HepG2 (cell line): ENCODE measurements around the gene PLA2G12A. TPM values are rescaled to one million over a fixed set of nuclear protein-coding genes. Genes with fewer than 3 reads are reported as not detected.

ENCODE experiments used
- CREB3 ChIP-seq: sonication (generic); formaldehyde crosslinking; IDR thresholded peaks from 2 replicates; pipeline ENCODE4 v1.5.0; 2020; ENCODE audit warnings: missing genetic modification reagents
- KLF13 ChIP-seq: sonication (generic); formaldehyde crosslinking; IDR thresholded peaks from 2 replicates; pipeline ENCODE4 v1.4.0; 2020; ENCODE audit warnings: mild to moderate bottlenecking, missing genetic modification reagents
- MED8 ChIP-seq: sonication (generic); formaldehyde crosslinking; IDR thresholded peaks from 2 replicates; pipeline ENCODE4 v1.8.1; 2023; ENCODE audit warnings: mild to moderate bottlenecking, missing genetic modification reagents; ENCODE audit not compliant: insufficient replicate concordance
- MEF2D ChIP-seq: sonication (generic); formaldehyde crosslinking; IDR thresholded peaks from 2 replicates; pipeline ENCODE4 v1.5.1; 2020; ENCODE audit warnings: mild to moderate bottlenecking, missing genetic modification reagents
- PPARG ChIP-seq: conservative IDR thresholded peaks from 2 replicates; pipeline ENCODE4 v1.6.1; 2016; ENCODE audit warnings: missing biosample characterization, missing genetic modification reagents
- RXRB ChIP-seq: IDR thresholded peaks from 2 replicates; pipeline ENCODE4 v1.6.1; 2016; ENCODE audit warnings: borderline replicate concordance, missing genetic modification reagents, missing compliant biosample characterization
- SOX13 ChIP-seq, 3 experiments: fragments of 450-650 bp in 1 of 3; sonication (generic) in 1 of 3; formaldehyde crosslinking in 1 of 3; IDR thresholded peaks in 2 of 3; conservative IDR thresholded peaks in 1 of 3; 2 replicates each; pipeline versions ENCODE4 v1.5.0 to v1.6.1; 2016 to 2020; ENCODE audit warnings: antibody characterized with exemption in 1 of 3, mild to moderate bottlenecking in 1 of 3, missing compliant biosample characterization in 1 of 3, missing genetic modification reagents in 1 of 3, moderate library complexity in 1 of 3
- SOX6 ChIP-seq, 2 experiments: fragments of 450-650 bp in 1 of 2; sonication (generic) in 1 of 2; formaldehyde crosslinking in 1 of 2; IDR thresholded peaks; 2 replicates each; pipeline versions ENCODE4 v1.4.0 to v1.6.1; 2017 to 2020; ENCODE audit warnings: antibody characterized with exemption in 1 of 2, mild to moderate bottlenecking in 1 of 2, missing genetic modification reagents in 1 of 2
- ZNF274 ChIP-seq: sonication (generic); formaldehyde crosslinking; IDR thresholded peaks from 2 replicates; pipeline ENCODE4 v1.5.1; 2020; ENCODE audit warnings: mild to moderate bottlenecking, missing genetic modification reagents
- ZNF572 ChIP-seq: sonication (generic); formaldehyde crosslinking; IDR thresholded peaks from 2 replicates; pipeline ENCODE4 v1.5.1; 2020; ENCODE audit warnings: mild to moderate bottlenecking, missing genetic modification reagents
- ZNF749 ChIP-seq: sonication (generic); formaldehyde crosslinking; IDR thresholded peaks from 2 replicates; pipeline ENCODE4 v1.8.0; 2022; ENCODE audit warnings: mild to moderate bottlenecking, missing genetic modification reagents, moderate library complexity, borderline replicate concordance
- polyA plus RNA-seq, 8 experiments: library from polyadenylated mRNA; depleted of rRNA in 3 of 8; stranded (reverse) in 7 of 8; unstranded in 1 of 8; fragments of >200 nt; fragmentation: Illumina TruSeq in 4 of 8; extraction: Trizol in 4 of 8; gene quantifications; 2 replicates each; pipeline versions ENCODE4 v1.2.1 to v1.2.3, GENCODE V29; 2011 to 2016; ENCODE audit warnings: low read depth in 4 of 8, missing spikeins in 1 of 8, mixed read lengths in 1 of 8; ENCODE audit not compliant: insufficient read depth in 1 of 8
- total RNA-seq, 5 experiments: library from RNA; depleted of rRNA; stranded (reverse); fragments of >200 nt; fragmentation: Illumina TruSeq; extraction: Trizol; gene quantifications; 2 replicates each; pipeline ENCODE4 v1.2.3, GENCODE V29; 2016; ENCODE audit warnings: low read depth in 1 of 5
- TF ChIP-seq, protein P1 (sequence below): sonication (generic); formaldehyde crosslinking; conservative IDR thresholded peaks from 2 replicates; pipeline ENCODE4 v1.8.0; 2022; ENCODE audit warnings: mild to moderate bottlenecking, moderate library complexity, missing genetic modification reagents

PLA2G12A gene
- total and polyA plus RNA-seq, 2 of the 13 experiments (the other 11 are each of a cell fraction or from before 2014, with no cell fraction given), result 61.2 to 64.0 TPM

GRCh38 chr4:109729117-109729717 lies 653 bp downstream of the PLA2G12A start (continued):
- TF ChIP-seq CREB3 (CRISPR knock-in tag) (0 out of 2 replicates have a peak, but pooled peaks have one; percentile 35), KLF13 (0 out of 2 replicates have a peak, but pooled peaks have one; percentile 34), MEF2D (CRISPR knock-in tag) (peak; percentile 64; the same call in 1 of the 2 replicates), ZNF749 (no peak), SOX6 (IDR thresholded peaks at IDR 0.05) (no peak), SOX6 (CRISPR knock-in tag; IDR thresholded peaks at IDR 0.05) (peak; percentile 65), ZNF572 (CRISPR knock-in tag) (0 out of 2 replicates have a peak, but pooled peaks have one; percentile 52), RXRB (peak; percentile 6; the same call in 1 of the 2 replicates), ZNF274 (CRISPR knock-in tag) (0 out of 2 replicates have a peak, but pooled peaks have one; percentile 19), PPARG (CRISPR knock-in tag) (peak; percentile 86), MED8 (peak; percentile 44), SOX13 (IDR thresholded peaks at IDR 0.05) (no peak), SOX13 (CRISPR knock-in tag; conservative IDR thresholded peaks at IDR 0.05 in 1 of 2, IDR thresholded peaks at IDR 0.05 in 1 of 2) (0 out of 4 replicates have a peak, but pooled peaks of 1 of the 2 experiments have one; percentile 4)
- TF ChIP-seq, protein P1, sequence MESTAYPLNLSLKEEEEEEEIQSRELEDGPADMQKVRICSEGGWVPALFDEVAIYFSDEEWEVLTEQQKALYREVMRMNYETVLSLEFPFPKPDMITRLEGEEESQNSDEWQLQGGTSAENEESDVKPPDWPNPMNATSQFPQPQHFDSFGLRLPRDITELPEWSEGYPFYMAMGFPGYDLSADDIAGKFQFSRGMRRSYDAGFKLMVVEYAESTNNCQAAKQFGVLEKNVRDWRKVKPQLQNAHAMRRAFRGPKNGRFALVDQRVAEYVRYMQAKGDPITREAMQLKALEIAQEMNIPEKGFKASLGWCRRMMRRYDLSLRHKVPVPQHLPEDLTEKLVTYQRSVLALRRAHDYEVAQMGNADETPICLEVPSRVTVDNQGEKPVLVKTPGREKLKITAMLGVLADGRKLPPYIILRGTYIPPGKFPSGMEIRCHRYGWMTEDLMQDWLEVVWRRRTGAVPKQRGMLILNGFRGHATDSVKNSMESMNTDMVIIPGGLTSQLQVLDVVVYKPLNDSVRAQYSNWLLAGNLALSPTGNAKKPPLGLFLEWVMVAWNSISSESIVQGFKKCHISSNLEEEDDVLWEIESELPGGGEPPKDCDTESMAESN (CRISPR knock-in tag), result 0 out of 2 replicates have a peak, but pooled peaks have one; percentile 79
